ENCODE data around the gene ABLIM2. TPM values are rescaled to one million over a fixed set of nuclear protein-coding genes. Genes with fewer than 3 reads are reported as not detected.
A peak's percentile ranks its signal among the peaks of the same experiment; 100 is the strongest.

ABLIM2 gene
- total RNA-seq, 1 experiment from 2014 or later = 2.3 TPM

DNA sequence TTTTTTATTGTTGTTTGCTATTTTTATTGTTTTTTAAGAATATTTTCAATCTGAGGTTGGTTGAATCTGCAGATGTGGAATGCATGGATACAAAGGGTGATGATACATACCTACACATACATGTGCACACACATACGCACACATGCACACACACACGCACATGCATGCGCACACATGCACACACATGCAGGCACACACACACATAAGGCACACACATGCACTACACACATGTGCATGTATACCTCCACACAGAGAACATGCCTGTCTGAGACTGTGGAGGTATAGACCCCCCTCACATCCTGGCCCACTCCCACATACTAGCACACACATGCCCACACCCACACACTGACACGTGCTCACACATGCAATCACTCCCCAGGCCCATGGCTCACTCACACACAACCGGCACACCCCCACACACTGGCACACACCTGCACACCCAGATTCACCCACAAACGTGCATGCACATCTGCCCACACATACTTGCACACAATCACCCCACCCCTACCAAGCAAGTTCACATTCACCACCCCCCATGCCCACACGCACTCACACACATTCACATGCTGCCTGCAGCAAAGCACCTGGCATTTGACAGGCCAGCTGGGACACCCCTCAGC, 121.4 kb downstream of the ABLIM2 start:
- DNase-seq (ENCODE audit: extremely low read depth, low read depth) = no peak

- DNase-seq (ENCODE audit: extremely low read depth, low read depth) = no peak
Observed at GRCh38 chr4:8035371-8035780, 123.2 kb downstream of the ABLIM2 start.

DNA sequence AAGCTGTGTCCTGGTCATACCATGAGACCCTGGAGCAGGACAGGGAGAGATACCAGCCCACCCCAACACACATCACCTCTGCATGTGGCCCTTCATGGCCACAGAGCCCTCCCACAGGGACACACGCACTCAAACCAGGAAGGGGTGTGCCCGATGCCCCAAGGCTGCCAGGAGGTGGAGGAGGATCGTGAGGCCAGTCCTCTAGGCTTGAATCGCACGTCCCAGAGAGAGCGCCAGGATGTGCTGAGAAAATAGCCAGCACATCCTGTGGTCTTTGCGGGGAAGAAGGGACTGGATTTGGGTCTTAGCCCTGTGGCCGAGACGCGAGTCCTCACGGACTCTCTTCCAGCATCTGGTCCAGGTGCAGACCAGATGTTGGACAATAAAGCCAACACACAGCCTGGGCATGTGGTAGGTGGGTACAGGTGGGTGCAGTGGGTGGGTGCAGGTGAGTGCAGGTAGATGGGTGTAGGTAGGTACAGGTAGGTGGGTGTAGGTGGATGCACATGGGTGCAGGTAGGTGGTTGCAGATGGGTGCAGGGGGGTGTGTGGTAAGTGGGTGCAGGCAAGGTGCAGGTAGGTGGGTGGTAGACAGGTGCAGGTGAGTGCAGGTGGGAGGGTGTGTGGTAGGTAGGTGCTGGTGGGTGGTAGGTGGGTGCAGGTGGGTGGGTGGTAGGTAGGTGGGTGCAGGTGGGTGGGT, 124.6 kb downstream of the ABLIM2 start:
- no peak for DNase-seq (ENCODE audit: extremely low read depth, low read depth)

GRCh38 chr4:8033067-8033755, 125.4 kb downstream of the ABLIM2 start:
- DNase-seq (ENCODE audit: extremely low read depth, low read depth) = no peak

DNA sequence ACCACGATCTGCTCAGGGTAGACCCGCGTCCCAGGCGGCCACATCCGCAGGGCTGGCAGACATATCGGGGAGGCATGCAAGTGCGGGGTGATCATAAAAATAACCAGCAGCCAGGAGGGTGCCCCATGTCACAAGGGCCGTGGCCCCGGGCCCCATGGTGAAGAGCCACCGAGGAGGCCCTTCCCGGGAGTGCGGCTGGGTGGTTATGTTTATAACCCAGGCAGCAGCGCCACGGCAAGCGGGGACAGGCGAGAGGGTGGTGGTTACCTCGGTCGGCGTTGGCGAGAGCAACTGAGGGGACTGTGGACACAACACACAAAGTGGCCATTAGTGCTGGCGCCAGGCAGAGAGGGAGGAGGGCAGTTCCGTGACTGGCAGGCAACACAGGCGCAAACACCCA, 126.2 kb downstream of the ABLIM2 start:
- no peak for DNase-seq (ENCODE audit: extremely low read depth, low read depth)

GRCh38 chr4:8030121-8030781, 128.4 kb downstream of the ABLIM2 start:
- no peak for DNase-seq (ENCODE audit: extremely low read depth, low read depth)

DNA sequence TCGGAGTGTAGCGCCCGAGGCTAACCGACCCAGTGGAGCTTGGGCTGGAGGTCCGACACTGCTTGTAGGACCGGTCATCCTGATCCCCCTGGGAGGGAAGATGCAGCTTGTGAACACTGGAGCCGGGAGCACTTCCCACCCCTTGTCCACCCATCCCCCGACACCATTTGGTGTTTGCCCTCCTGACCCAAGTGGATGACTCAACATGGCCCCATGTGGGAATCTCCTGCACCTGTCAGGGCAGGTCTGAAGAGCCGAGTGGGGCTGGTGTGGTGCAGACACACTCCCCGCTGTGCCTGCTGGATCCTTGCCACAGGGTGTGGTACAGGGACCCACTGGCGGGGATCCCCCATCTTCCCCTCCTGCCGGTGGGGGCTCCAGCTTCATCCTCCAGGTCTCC, 128.9 kb downstream of the ABLIM2 start:
- DNase-seq (ENCODE audit: extremely low read depth, low read depth) = no peak

- DNase-seq (ENCODE audit: extremely low read depth, low read depth) = no peak
Observed at GRCh38 chr4:8028884-8029568, 129.6 kb downstream of the ABLIM2 start.

DNA sequence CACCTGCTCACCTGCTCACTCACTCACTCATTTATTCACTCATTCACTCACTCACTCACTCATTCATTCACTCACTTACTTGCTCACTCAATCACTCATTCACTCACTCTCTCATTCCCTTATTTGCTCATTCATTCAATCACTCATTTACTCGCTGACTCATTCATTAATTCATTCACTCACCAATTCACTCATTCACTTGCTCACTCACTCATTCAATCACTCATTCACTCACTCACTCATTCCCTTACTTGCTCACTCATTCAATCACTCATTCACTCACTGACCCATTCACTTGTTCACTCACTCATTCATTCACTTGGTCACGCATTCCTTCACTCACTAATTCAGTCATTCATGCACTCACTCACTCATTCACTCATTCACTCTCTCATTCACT, 130.2 kb downstream of the ABLIM2 start:
- no peak for DNase-seq (ENCODE audit: extremely low read depth, low read depth)

- DNase-seq (ENCODE audit: extremely low read depth, low read depth) = no peak
Observed at GRCh38 chr4:8026453-8026852, 132.2 kb downstream of the ABLIM2 start.

- no peak for DNase-seq (ENCODE audit: extremely low read depth, low read depth)
Observed at GRCh38 chr4:8025668-8026067, 132.9 kb downstream of the ABLIM2 start.

DNA sequence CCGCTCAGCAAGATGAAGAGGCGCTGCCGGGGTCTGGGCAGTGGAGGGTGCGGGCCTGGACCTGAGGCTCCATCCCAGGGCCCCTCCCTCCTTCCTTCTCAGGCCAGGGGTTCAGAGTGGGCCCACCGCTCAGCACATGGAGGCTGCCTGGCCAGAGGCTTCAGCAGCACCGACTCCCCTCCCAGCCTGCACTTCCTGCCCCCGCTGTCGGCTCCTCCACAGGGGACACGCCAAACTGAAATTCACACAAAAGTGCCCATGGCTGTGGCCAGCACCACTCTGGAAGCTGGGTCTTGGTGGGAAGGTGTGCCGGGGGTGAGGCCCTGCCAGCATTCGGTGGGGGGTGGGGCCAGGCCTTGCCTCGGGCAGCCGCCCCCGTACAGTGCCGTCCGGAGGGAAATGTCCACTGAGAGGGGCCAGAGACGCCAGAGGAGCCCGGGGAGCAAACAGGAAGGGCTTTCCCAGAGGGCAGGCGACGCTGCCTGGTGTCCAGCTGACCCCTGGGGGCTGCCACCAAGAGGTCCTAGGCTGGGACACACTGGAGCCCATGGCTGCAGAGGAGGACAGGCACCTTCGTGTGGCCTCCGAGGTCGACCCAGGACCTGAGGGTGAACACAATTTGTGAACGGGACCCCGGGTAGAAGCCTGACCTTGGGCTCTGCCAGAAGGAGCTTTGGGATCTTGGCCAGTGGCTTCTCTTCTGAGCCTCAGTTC, 134.4 kb downstream of the ABLIM2 start:
- no peak for DNase-seq (ENCODE audit: extremely low read depth, low read depth)

DNA sequence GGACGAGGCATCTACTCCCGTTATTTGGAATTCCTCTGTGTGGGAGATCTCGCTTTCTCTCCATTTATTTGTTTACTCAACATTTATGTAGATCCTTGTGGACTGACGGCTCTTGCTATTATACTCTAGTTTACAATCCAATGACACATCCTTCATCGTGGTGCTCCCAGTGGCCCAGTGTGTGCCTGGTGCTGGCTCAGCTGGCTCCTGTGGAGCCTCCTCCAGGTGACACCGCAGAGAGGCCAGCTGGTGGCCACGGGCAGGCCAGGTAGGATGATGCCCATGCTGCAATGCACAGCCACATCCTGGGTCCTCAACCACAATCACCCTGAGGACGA, 134.9 kb downstream of the ABLIM2 start:
- DNase-seq (ENCODE audit: extremely low read depth, low read depth) = no peak

DNA sequence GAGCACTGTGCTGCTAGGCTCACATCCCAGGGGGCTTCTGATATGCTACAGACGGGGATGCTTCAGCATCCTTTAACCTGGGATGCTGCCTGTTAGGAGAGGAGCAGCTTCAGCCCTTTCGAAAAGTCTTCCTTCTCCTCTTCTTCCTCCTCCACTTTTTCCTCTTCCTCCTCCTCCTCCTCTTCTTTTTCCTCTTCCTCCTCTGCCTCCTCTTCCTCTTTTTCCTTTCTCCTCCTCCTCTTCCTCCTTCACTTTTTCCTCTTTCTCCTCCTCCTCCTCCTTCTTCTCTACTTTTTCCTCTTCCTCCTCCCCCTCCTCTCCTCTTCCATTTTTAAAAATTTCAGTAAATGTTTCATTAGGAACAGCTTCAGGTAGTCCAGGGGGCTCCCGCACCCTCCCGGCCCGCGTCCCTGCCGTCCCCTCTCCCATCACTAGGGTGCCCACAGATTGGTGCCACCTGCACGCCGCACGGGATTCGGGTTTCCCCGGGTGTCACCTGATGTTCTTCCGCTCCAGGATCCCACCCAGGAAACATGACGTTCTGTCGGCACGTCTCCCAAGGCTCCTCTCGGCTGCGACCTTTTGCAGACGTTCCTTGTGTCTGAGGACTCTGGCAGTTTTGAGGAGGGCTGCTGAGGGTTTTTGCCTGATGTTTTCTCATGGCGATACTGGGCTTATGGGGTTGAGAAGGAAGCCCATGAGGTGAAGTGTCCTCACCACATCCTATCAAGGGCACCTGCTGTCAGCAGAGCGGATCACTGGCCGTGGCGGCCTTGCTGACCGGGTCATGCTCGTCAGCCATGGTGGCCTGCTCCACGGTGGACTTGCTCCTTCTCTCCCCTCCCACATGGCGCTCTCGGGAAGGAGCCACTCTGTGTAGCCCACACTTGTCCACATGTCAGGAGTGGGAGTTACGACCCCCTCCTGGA, 135.6 kb downstream of the ABLIM2 start:
- DNase-seq (ENCODE audit: extremely low read depth, low read depth) = no peak

DNA sequence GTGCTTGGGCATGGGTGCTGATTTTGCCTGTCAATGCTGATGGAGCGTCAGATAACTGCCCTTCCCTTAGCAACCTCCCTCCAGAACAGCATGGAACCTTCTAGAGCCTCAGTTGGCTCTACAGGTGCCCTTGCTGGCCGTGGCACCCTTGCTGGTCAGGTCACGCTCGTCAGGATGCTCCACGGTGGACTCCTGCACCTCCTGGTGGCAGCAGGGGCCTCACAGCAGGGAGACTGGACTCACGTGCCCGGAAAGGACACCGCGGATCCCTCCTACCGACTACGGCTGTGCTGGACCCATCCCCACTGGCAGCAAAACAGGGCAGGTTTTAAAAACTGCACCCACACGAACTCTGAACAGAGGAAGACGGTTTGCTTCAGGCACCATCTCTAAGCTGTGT, 136.8 kb downstream of the ABLIM2 start:
- DNase-seq (ENCODE audit: extremely low read depth, low read depth) = no peak

GRCh38 chr4:8019396-8020365, 138.9 kb downstream of the ABLIM2 start:
- no peak for DNase-seq (ENCODE audit: extremely low read depth, low read depth)

GRCh38 chr4:8016527-8016926, 142.1 kb downstream of the ABLIM2 start:
- no peak for DNase-seq (ENCODE audit: extremely low read depth, low read depth)

DNA sequence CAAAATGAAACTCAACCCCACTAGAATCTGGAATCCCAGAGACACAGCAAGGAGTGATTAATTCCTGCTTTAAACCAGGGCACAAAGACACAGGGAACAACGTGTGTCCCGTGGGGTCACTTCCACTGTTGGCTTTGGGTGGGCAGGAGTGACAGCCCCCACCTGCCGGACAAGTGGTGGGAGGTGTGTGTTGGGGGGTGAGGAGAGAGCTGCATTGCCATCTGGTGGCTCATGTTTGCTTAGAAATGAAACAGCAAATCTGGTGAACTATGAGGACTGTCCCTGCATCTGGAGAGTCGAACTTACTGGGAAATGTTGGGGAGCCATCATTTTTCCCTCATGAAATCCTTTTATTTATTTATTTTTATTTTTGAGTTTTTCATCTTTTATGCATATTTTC, 143.1 kb downstream of the ABLIM2 start:
- DNase-seq (ENCODE audit: extremely low read depth, low read depth) = peak; percentile 1

Measured in NCI-H460 (cell line).